Activated T-cell treated with anti-CD3 and anti-CD28 coated beads for 1 hour (primary cell): ENCODE data around the gene ABL1.
"Not testable (repeated sequence)": the region's sequence is repeated elsewhere in the genome, so short reads cannot be mapped to it uniquely, and the experiment has no call there.

Experiments
- DNase-seq: peaks from one replicate; pipeline ENCODE4 v3.0.0-alpha.2; 2020; ENCODE audit warnings: low read depth

Gene ABL1

DNA sequence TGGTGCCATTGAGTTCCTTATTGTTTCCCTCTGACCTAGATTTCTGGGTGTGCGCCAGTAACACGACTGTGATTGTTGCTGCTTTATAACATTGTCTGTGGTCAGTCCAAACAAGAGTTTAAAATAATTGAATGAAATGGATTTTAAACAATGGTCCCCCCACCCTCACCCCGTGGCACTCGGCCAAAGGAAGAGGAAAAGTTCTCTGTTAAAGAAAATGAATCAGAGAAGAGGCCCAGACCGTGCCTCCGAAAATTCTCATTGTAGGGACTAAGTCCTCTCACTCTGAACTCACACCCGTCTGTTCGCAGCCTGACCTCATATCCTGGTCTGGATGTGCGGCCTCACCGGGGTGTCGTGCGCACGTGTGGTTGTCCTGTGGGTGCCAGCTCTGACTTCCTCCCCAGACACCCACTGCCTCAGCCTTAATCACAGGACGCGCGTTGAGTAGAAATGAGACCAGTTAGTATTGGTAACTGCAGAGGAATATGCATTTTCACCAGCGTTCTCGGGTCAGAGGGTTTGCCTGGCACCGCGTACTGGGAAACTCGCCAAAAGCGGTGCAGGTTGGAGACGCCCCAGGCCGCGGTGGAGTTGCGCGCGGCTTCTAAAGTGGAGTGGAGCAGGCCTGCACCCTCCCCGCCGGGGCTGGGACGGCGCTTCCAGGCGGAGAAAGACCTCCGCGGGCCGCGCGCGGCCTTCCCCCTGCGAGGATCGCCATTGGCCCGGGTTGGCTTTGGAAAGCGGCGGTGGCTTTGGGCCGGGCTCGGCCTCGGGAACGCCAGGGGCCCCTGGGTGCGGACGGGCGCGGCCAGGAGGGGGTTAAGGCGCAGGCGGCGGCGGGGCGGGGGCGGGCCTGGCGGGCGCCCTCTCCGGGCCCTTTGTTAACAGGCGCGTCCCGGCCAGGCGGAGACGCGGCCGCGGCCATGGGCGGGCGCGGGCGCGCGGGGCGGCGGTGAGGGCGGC lies at the start of gene ABL1:
ABL1 (plus strand) TSS at position 884 of the 966 bp plus-strand sequence. CDS start 193 bp downstream, outside the sequence.
- DNase-seq: peak; percentile 31

DNA sequence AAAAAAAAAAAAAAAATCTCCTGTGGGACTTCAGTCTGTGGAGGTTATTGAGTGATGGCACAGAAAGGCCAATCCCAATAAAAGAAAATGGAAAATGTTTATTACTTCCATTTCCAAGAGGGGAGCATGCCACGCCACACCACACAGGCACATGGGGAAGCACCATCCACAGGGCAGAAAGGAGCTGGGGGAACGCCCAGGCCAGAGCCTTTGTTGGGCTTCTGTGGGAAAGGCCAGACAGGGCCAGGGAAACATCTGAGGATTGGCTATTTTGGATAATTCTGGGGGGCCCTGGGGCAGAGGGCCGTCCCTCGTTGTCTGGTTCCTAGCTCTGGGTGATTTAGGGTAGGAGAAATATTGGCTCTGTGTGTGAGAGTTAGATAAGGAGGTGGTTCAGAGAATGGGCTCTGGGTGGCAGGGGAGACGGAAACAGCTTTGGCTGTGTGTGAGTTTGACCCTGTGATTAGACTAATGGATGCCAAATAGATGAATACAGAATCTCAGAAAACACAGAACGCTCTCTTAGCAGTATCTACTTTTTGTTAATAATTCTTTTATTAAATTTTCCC lies 49.0 kb upstream of the ABL1 start:
- no peak for DNase-seq

DNA sequence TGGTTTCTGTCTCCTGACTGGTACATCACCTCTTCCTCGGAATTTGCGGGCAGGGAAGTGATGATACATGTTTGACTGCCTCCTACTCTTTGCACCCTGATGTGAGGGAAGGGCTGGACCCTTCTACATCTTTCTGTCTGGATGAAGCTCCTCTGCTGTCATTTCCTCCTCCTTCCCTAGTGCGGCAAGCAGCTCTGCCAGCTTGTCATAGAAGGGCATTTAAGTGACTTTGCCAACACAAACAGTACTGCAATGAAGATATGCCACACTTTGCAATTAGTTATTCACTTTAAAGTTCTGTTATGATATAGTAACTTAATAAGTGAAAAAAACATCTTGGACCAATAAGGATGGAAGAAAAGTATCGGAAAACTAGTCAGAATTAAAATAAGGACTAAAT lies 48.5 kb upstream of the ABL1 start:
- no peak for DNase-seq

DNA sequence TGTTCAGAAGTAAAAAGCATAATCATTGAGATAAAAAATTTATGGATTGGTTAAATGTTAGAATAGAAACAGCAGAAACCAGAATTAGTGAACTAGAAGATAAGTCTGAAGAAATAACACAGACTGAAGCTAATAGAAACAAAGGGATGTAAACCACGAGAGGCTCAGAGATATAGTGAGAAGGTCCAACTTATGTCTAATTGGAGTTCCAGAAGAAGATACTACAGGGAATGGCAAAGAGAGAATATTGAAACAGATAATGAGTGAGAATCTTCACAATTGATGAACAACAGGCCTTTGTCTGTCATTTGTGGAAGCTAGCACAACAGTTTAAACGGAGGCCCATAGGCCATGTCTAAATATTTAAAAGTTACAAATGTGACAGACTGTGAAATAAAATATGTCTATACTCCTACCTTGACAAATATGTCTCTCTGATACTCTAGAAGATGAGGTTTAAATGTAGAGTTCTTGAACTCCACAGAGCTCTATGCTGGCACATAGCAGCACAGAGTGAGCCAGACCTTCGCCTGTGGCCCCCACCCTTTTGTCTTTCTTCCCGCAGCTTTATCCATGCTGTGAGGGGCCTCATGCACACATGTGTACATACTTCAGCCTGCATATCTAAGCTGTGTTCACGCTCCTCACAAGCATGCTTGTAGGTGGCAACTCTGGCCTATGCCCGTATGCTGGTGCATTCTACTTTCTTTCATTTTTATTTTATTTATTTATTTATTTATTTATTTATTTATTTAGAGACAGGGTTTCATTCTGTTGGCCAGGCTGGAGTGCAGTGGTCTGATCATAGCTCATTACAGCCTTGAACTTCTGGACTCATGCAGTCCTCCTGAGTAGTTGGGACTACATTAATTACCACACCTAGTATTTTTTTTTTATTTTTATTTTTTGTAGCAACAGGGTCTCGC lies 45.0 kb upstream of the ABL1 start:
- no peak for DNase-seq

DNA sequence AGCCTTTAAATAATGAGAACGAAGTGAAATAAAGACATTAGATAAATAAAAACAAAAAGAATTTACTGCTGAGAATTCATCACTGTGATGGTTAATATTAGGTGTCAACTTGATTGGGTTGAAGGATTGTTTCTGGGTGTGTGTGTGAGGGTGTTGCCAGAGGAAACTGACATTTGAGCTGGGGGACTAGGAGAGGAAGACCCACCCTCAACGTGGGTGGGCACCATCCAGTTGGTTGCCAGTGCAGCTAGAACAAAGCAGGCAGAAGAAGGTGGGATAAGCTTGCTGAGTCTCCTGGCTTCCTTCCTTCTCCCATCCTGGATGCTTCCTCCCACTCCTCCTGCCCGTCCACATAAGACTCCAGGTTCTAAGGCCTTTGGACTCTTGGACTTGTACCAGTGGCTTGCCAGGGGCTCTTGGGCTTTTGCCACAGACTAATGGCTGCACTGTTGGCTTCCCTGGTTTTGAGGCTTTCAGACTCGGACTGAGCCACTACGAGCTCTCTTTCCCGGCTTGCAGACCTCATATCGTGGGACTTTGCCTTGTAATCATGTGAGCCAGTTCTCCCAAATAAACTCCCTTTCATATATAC lies 43.7 kb upstream of the ABL1 start:
- no peak for DNase-seq

DNA sequence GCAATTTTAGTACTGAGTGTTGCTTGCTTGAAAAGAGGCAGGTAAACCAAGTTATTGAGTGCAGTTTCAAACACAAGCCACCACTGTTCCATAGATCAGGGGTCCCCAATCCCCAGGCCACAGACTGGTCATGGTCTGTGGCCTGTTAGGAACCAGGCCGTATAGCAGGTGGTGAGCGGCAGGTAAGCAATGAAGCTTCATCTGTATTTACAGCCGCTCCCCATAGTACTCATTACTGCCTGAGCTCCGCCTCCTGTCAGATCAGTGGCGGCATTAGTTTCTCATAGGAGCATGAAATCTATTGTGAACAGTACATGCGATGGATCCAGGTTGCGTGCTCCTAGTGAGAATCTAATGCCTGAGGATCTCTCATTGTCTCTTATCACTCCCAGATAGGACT lies 41.5 kb upstream of the ABL1 start:
- DNase-seq: no peak

DNA sequence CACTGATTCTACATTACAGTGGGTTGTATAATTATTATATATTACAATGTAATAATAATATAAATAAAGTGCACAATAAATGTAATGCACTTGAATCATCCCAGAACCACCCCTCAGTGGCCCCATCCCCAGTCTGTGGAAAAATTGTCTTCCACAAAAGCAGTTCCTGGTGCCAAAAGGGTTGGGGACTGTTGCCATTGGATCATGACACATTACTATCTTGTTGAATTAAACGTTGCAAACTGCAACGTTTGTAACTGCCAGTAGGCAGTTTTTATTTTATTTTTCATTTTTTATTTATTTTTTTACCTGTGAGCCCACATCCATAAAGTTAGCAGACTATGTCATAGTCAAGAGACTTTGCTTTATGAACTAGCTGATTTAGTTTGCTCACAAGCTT lies 41.0 kb upstream of the ABL1 start:
- not testable (repeated sequence) for DNase-seq

DNA sequence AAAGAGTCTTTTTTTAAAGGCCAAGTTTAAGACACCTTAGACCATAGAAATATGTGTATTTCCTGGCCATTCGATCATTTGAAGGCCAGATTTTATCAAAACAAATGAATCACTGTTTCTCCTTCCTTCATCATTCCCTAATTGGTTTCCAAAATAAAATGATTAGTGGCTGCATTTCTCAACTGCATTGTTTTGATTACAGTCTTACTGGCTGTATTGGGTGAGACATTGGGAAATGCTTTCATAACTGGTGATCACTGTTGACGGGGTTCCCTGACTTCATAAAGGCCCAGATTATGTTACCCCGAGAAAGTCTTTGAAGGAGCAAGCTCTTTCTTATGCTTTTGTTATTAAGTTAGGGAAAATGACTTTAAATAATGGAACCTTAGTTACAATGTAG lies 40.6 kb upstream of the ABL1 start:
- not testable (repeated sequence) for DNase-seq

DNA sequence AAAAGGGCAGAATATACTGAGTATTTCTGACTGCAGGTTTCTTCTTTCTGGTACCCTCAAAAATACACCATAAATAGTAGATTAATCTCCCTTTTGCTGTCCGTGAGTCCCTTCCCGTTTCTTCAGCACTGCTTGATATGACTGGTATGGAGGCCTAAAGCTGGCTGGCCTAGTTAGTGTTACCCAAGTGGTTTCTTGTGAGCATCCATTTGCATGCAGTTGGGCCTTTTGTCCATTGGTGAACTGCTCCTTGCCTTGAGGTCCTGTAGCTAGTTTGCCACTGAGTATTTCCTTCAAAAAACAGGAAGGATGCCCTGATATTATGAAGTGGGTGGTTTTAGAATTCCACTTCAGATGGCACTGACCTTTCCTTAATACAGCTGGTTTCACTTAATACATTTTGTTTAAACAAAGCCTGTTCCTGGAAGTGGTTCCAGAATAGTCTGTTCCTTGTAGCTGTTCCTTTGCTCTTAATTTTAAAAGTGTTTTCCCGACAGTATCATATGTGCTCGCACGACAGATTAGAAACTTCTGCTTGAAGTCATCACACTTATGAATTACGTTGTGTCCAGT lies 40.0 kb upstream of the ABL1 start:
- DNase-seq: no peak

DNA sequence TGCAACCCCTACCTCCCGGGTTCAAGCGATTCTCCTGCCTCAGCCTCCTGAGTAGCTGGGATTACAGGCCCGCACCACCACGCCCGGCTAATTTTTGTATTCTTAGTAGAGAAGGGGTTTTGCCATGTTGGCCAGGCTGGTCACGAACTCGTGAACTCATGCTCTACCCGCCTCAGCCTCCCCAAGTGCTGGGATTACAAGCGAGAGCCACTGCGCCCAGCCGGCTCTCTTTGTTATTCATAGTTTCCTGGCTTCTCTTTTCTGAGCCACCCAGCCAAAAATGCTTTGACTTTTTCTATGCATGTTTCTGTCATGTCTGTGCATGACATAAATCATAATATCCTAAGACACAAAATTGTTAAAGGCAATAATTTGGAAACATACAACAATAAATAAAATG lies 31.9 kb upstream of the ABL1 start:
- DNase-seq: not testable (repeated sequence)

DNA sequence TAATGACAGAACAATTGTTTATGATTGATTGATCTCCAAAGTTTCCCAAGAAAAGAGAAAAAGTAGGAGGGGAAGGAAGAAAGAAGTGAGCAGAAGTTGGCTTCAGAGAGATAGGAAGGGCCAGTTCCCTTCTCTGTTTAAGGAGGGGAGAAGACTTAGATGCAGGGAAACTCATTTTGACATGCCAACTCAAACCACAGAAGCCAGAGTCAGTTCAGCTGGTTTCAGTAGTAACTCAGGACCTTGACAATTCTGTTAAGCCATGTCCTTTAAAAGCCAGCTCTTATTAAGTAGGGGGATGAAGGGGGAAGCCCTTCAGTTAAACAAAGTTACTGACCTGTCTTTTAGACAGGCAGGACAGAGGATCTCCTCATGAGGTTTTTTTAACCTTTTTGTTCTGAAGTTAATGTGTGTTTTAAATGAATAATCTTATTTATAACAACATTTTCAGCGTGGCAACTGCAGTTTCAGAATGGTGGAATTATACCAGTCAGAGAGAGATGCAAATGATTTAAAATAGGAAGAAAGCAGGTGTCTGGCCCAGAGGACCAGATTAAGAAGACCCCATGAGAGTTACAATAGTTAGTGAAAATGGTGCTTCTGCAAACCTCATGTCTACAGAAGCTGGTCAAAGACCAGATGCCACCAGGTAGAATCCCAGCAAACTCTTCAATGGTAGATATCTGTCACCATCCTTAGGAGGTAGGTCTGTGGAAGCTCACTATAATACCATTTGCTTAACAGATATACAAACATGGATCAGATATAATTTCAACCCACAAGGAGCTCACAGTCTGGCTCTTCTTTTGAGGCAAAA lies 29.3 kb upstream of the ABL1 start:
- no peak for DNase-seq

DNA sequence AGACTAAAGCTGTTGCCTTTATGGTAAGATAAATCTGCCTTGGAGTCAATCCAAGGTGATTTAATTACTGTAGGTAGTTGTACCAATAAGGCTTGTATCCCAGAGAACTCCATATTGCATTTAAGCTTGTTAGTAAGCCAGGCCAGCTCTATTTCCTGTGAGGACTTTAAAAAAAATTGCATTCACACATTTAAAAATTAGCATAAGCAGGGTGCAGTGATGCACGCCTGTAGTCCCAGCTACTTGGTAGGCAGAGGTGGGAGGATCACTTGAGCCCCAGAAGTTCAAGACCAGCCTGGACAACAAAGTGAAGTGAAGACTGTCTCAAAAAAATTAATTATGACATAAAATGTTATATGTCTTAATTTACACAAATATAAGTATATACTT lies 28.7 kb upstream of the ABL1 start:
- no peak for DNase-seq

DNA sequence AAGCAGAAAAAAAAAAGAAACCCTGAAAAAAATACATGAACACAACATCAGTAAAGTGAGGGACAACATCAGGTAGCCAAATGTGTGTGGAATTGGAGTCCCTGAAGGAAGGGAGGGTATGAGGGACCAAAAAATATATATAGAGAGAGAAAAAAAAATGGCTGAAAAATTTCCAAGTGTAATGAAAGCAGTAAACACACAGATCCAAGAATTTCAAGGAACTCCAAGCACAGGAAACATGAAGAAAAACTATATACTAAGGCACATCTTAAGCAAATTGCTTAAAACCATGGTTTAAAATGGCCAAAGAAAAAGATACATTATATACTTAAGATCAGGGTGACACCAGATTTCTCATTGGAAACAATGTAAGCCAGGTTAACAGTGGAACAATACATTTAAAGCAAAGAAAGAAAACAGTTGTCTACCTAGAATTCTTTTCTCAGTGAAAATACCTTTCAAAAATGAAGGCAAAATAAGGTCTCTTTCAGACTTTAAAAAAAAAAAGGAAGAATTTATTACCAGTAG lies 24.4 kb upstream of the ABL1 start:
- no peak for DNase-seq

DNA sequence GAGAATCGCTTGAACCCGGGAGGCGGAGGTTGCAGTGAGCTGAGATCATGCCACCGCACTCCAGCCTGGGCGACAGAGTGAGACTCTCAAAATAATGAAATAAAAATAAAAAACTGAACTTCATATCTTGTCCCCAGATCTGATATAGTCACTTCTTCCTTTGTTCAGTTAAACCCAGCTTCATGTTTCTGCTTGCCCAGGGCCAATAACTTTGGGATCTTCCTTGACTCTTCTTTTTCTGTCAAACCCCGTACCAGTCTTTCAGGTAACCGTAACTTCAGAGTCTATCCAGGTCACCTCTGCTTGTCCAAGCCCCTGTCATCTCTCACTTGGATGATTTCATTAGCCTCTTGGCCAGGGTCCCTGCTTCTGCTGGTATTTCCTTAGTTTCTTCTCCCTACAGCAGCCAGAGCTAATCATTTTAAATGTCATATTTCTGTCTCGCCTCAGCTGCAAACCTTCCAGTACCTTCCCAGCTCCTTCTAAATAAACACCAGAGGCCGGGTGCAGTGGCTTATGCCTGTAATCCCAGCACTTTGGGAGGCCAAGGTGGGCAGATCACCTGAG lies 19.7 kb upstream of the ABL1 start:
- no peak for DNase-seq

DNA sequence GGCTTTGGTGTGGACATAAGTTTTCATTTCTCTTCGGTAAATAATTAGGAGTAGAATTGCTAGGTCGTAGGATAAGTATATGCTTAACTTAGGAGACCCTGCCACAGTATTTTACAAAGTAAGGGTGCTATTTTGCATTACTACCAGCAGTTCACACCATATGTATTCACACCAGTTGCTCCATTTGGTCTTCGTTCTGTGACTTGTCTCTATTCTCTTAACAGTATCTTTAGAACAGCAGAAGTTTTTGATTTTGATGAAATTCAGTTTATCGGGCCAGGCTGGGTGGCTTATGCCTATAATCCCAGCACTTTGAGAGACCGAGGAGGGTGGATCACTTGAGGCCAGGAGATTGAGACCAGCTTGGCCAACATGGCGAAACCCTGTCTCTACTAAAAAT lies 17.1 kb upstream of the ABL1 start:
- DNase-seq: no peak

DNA sequence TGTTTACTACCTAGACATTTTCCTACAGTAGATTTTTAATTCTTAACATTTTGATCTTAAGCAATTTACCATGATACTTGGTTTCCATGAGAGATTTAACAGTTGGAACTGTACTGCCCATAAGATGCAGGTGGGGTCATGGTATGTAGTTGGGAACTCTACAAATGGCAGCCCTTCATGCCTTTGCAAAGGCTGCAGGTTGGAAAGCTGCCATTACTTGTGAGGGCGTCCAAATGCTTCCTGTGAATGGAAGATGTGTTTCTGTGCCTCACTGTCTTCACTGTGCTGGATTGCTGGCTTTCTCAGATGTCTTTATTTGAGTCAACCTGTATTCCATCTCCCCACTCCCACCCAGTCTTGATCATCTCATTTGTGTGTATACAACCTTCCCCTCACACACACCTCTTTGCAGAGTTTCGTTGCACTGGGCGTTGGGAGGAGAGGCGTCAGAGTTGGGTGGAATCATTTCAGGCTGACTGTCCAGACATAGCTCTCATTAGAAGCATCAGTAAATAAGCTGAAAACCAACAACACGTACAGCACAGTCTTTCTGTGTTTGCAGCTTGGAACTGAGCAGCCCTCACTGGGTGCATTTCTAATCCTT lies 14.8 kb upstream of the ABL1 start:
- DNase-seq: no peak

DNA sequence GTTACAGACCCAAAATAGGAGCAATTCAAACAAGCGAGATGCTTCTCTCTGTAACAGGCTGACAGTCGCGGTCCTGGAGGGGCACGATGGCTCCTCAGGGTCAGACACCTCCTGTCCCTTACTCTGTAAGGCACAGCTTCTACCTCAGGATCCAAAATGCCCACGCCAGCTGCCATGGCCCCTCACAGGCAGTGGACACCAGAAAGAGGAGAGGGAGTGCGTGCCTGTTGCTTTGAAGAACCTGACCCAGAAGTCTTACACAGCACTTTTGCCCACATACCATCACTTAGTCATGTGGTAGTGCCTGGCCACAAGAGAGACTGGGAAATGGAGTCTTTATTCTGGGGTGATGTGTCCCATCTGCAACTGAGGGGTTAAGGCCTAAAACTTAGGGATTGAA lies 11.6 kb upstream of the ABL1 start:
- no peak for DNase-seq

DNA sequence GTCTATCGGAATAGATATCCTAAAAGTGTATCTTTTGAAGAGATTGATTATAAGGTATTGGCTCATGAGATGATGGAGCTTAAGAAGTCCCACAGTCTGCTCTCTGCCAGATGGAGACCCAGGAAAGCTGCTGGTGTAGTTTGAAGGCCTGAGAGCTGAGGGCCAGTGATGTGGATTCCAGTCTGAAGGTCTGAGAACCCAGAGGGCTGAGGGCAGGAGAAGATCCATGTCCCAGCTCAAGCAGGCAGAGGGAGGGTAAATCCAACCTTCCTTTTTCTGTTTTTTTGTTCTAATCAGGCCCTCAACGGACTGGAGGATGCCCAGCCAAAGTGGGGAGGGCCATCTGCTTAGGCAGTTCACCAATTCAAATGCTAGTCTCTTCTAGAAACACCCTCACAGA lies 11.0 kb upstream of the ABL1 start:
- no peak for DNase-seq

DNA sequence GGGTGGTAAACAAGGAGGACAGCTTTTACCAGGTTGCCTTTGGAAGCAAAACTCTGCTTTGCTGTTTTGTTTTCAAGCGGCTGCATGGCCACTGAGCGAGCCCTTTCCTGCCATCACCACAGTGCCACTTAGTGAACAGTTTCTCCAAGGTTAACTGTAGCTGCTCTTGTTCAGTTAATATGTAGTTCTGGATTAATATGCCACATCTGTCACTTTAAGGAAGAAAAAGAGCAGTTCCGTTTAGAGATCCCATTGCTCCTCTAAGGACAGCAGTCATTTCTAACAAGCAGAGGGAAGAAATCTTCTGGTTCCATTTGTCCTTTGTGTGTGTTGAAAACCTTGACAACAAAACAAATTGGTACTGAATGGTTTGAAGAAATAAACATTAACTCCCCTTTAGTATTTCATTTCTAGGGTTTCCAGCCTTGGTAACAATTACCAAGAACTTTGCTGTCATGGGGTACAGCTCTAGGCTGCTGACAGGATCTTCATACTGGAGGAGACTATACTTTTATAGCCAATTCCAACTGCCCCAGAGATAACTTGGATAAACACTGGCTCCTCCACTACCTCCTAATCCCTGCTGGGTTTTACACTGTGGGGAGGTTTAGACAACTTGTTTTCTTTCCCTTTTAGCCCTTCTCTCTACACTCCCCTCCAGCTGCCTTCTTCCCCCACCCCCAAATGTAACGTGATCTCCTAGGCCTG lies 10.3 kb upstream of the ABL1 start:
- no peak for DNase-seq
